GM15510 (cell line): Measurements from ENCODE around the gene TSSC4.

Source experiments
- POLR2A ChIP-seq: IDR thresholded peaks from 3 replicates; pipeline ENCODE4 v1.6.1; 2011; ENCODE audit warnings: borderline replicate concordance; ENCODE audit not compliant: insufficient read length; ENCODE audit errors: extremely low read depth

Gene TSSC4

GRCh38 chr11:2423157-2424025 is 22.8 kb downstream of the TSSC4 start:
- TF ChIP-seq POLR2A: no peak

- TF ChIP-seq POLR2A: no peak
These were observed 24.4 kb downstream of the TSSC4 start for GRCh38 chr11:2424811-2425495.

DNA sequence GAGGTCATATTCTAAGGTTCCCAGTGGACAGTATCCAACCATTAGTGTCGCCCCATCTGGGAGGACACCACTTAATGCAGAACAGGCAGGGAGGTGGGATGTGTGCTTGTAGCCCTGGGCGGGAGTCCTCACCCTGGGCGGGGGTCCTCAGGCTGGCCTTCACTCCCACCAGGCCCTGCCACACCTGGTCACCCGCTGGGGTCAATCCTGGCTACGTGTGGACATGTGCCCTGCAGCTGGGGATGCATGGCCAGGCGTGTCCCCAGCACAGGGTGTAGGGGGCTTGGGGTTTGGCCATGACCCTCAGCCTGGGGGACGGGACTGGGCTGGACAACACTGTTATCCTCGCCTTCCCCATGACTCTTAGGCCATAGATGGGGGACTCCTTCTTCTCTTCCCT is 25.0 kb downstream of the TSSC4 start:
- no peak for TF ChIP-seq POLR2A

- TF ChIP-seq POLR2A: no peak
These were observed 25.7 kb downstream of the TSSC4 start for GRCh38 chr11:2426221-2426620.

GRCh38 chr11:2426826-2427521 is 26.4 kb downstream of the TSSC4 start:
- TF ChIP-seq POLR2A: no peak

- TF ChIP-seq POLR2A: no peak
These were observed 27.3 kb downstream of the TSSC4 start for GRCh38 chr11:2427721-2428321.

DNA sequence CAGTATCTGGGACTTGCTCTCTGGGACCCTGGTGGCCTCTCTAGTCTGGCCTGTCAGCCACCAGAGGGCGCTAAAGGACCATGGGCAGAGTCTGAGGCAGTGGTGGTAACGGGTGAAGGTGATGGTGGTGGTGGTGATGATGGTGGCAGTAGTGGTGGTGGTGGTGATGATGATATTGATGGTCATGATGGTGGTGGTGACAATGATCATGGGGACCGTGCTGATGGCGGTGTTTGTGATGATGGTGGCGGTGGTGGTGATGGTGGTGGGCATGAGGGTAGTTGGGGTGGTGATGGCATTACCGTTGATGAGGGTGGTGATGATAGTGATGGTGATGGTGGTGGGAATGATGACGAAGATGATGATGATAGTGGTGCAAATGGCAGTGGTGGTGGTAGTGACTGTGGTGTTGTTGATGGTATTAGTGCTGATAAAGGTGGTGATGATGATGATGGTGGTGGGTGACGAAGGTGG is 27.8 kb downstream of the TSSC4 start:
- no peak for TF ChIP-seq POLR2A

DNA sequence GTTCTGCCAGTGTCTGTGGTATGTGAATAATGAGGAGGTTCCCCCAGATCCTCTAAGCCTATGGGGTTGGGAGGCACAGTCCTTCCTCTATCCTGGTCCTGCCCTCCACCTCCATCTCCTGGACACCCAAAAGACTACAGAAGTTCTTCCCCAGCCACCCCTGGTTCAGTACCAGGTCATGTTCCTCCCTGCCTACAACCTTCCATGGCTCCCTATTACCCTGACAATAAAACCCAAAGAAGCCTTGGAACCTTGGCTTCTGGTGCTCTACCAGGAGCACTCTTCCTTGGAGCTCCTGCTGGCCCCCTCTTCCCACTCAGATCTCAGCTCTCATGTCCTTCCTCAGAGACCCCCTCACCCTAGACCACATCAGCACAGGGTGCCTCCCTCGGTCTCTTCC is 30.8 kb downstream of the TSSC4 start:
- no peak for TF ChIP-seq POLR2A

DNA sequence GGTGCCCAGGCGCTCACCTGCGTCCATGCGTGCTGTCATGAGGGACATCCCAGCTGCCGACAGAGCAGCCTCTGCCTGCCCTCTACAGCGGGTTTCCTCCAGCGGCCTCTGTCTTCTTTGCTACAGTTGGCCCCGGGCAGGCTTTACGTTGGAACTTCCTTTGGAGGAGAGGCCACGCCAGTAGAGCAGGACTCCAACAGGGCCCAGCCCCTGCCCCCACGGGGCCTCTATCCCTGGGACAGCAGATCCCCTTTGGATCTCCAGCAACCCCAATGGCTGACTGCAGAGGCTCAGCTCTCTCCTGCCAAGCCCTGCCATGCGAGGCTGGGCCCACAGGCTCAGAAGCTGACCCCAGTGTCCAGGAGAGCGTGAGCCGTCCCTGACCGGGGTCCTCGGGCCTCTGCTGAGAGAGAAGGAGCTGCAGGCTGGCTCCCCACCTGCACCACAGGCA is 31.6 kb downstream of the TSSC4 start:
- no peak for TF ChIP-seq POLR2A

DNA sequence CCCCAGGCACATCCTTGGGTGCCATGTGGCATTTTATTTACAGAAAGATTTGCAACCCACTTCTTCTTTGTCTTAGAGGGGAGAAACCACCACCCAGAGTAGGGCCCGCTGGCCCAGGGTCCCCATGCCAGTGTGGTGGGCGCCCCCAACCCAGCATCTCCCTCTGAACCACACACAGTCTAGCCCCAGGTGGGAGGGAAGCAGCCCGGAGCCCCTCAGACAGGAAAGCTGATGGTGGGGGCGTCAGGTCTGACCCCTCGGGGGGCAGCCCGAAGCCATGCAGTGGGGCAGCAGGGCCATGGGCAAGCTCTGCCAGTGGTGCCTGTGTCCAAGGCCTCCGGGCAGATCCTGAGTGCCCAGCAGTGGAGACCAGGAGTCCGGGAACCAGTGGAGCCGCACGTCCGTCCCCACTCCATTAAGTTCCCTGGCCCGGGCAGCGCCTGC is 32.1 kb downstream of the TSSC4 start:
- no peak for TF ChIP-seq POLR2A

DNA sequence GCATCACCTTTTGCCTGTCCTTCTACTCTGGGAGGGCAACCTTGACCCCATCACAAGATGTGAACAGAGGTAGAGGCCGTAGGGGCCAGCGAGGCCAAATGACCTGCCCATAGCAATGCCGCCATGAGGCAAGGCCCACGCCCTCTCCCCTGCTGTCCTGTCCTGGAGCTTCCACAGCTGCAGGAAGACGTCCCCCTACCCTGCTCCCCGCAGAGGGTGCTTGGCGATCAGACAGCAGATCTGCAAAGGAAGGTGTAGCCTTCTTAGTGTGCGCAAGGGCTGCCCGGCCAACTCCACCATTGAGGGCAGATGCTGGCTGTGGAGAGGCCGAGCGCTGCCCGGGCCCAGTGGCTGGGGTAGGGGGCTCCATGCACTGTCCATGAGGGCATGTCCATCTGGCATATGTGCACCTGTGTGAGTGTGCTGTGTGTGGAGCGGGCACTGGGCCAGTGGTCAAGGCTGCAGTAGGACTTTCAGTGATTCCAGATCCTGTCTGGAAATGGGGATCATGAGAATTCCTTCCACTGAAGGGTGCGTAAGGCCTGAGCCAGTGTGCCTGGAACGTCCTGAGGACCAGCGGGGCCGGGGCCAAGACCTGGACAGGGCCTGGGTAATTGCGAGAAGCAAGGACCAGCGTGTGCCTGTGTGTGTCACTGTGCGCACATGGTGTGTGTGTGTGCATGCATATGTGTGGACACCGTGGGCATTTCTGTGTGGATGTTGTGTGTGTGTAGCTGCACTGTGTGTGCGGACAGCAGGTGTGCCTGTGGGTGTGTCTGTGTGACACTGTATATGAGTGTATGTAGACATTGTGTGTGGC is 32.8 kb downstream of the TSSC4 start:
- no peak for TF ChIP-seq POLR2A

DNA sequence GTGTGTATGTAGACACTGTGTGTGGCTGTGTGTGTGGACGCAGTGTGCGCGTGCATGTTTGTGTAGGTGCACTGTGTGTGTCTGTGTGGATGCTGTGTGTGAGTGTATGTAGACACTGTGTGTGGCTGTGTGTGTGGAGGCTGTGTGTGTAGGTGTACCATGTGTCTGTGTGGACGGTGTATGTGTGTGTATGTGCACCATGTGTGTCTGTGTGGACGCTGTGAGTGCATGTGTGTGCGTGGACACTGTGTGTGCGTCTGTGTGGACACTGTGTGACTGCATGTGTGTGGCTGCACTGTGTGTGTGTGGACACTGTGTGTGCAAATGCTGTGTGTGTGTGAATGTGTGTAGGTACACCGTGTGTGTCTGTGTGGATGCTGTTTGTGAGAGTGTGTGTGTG is 33.5 kb downstream of the TSSC4 start:
- TF ChIP-seq POLR2A: no peak

DNA sequence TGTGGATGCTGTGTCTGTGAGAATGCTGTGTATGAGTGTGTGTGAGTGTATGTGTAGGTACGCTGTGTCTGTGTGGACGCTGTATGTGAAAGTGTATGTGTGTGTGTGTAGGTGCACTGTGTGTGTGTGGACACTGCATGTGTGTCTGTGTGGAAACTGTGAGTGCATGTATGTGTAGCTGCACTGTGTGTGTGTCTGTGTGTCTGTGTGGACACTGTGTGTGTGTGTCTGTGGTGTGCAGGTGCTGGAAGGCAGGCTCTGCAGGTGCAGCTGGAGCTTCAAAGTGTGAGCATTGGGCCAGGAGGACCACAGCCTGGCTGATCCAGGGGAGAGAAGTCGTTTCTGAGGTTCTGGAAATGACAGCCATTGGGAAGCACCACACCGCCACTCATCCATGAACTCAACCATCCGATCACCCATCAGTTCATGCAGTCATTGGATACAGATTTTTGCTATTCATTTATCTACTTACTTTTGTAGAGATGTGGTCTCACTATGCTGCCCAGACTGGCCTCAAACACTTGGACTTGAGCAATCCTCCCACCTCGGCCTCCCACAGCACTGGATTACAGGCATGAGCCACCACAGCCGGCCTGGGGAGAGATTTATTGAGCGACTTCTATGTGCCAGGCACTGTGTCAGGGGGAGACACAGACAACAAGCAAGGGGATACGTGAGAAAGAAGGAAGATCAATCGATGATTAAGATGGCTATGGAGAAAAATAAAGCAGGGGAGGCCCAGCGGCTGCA is 34.1 kb downstream of the TSSC4 start:
- no peak for TF ChIP-seq POLR2A
